GM12873 (cell line): ENCODE data around the gene MEPE.
A peak's percentile ranks its signal among the peaks of the same experiment; 100 is the strongest.

Source experiments
- TF ChIP-seq, protein P1 (sequence below): IDR thresholded peaks from 2 replicates; pipeline ENCODE4 v1.5.1; 2012; ENCODE audit warnings: low read depth, mild to moderate bottlenecking, moderate library complexity, low read length, control low read depth; ENCODE audit not compliant: insufficient read depth; ENCODE audit errors: missing control alignments

The MEPE gene

DNA sequence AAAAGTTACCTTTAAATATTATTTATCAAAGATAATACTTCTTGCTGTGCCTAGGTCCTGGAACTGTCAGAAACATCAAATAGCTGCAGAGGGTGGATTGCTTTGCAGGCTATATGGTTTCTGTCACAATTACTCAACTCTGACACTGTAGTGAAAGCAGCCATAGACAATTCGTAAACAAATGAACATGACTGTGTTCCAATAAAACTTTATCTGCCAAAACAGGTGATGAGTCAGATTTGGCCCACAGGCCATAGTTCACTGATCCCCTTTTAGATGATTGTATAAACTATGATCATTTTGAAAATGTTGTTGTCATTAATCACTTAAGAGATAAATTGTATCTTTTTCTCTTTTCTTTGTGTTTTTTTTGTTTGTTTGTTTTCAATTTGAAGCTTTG lies 8.4 kb upstream of the MEPE start:
- TF ChIP-seq, protein P1, sequence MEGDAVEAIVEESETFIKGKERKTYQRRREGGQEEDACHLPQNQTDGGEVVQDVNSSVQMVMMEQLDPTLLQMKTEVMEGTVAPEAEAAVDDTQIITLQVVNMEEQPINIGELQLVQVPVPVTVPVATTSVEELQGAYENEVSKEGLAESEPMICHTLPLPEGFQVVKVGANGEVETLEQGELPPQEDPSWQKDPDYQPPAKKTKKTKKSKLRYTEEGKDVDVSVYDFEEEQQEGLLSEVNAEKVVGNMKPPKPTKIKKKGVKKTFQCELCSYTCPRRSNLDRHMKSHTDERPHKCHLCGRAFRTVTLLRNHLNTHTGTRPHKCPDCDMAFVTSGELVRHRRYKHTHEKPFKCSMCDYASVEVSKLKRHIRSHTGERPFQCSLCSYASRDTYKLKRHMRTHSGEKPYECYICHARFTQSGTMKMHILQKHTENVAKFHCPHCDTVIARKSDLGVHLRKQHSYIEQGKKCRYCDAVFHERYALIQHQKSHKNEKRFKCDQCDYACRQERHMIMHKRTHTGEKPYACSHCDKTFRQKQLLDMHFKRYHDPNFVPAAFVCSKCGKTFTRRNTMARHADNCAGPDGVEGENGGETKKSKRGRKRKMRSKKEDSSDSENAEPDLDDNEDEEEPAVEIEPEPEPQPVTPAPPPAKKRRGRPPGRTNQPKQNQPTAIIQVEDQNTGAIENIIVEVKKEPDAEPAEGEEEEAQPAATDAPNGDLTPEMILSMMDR = no peak

DNA sequence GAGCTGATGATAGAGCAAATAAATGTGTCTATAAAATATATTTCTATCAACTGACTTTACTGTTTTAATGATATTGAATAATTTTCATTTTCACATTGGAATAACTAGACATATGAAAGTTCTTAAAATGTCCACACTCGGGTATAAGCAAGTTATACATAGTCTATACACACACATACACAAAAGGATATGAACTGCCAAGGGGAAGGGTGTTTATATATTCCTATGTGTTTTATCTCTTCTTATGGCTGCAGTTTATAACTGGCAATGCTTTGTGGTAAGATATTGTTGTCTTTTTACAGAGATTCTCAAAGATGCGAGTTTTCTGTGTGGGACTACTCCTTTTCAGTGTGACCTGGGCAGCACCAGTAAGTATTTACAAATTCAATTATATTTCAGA lies 1.6 kb downstream of the MEPE start:
- TF ChIP-seq, protein P1 = no peak

DNA sequence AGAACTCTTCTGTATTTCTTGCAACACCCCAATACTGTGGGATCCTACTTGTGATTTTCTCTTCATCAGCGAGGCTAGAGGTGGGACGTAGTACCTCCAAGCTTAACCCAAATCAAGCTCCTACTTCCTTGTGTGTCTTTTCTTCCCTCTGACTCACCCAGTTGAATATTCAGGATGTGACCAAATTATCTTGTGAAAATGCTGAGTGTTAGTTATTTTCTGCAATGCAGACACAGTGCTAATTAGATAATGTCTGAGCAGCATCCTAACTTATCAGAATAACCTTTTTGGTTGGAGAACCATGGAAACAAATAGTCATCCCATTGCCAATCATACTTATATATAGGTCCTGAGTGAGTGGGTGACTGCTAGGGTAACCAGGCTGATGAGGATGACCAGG lies 2.4 kb downstream of the MEPE start:
- TF ChIP-seq, protein P1 = no peak

DNA sequence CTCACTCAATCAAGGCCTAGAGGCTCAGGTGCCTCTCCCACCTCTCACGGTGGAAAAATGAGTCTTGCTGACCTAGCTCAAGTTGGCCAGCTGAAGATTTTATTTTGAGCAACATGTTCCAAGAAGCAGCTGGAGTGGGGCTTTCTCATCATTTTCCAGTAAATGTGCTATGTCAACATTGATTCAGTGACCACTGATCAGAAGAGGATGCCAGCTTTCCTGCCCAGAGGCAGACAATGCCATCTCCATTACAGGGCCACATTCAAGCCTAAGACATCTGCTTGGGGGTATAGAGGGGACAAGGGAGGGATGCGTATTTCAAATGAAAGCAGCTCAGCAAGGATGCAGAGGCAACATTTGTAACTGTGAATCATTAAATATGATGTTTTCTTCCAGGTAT lies 3.0 kb downstream of the MEPE start:
- TF ChIP-seq, protein P1 = no peak

DNA sequence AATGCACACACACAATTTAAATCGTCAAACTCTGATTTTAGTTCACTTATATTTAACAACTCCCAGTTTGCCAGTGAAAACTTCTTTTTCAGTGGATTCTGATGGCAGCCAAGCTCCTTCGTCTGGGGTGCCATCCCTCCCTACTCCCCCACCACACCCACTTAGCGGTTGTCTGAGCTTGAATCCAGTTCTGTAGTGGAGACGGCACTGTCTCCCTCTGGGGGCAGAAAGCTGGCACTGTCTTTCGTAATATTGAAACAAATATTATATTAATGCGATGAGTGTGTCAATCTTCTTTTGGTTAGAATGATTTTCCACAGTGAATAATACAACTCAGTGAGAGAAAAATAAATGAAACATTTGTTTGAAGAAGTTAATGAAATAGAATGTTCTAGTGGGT lies 5.4 kb downstream of the MEPE start:
- TF ChIP-seq, protein P1 = no peak

DNA sequence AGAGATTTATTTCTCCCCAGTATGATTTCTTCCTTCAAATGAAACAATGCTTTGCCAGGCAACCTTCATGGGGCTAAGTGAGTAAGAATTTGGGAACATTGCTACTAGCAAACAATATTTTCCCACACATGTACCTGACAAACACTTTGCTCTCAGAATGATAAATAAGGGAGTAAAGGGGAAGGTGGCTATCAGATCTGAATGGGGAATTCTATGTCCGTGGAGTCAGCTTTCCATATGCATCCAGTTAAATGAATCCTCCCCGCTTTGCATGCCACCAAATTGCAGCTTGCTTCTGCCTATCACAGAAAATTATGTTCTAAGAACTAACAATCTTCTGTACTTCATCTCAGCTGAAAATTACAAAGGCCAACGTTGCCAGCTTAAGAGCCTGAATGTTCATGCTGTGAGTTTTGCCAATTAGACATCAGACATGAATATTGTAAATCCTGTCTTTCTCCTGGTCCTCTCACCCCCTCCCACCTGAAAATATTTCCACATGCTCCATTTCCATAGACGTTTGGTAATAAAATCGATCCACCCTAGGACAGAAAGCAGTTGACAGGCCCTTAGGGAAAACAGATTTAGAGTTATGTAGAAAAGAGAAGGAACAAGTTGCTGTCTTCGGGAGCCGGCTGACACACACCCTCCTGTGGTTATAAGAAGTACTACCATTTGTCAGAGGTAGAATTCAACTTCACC lies 6.3 kb downstream of the MEPE start:
- TF ChIP-seq, protein P1 = peak; percentile 65

DNA sequence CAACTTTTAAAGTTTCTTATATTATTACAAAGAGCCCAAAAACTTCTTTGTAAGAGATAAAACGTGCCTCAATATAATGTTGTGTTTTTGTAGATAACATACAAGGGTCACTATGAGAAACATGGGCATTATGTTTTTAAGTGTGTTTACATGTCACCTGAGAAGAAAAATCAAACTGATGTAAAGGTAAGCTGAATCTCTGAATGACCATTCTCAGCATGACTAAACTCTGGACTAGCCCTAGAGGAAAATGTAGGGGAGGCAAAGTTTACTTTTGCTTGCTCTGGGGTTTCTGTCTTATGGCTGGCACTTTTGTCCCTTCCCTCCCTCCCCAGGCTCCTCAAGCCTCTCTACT lies 6.8 kb downstream of the MEPE start:
- TF ChIP-seq, protein P1 = no peak
